GM10266 (cell line): ENCODE results near the gene CATSPERB.
"Not testable (repeated sequence)": the region's sequence is repeated elsewhere in the genome, so short reads cannot be mapped to it uniquely, and the experiment has no call there.

ENCODE experiments used
- DNase-seq: peaks from one replicate; pipeline ENCODE4 v3.0.0; 2012; ENCODE audit errors: extremely low spot score
- TF ChIP-seq, protein P1 (sequence below): IDR thresholded peaks from 2 replicates; pipeline ENCODE4 v1.5.1; 2012; ENCODE audit warnings: mild to moderate bottlenecking, low read depth; ENCODE audit not compliant: control insufficient read depth, insufficient read depth; ENCODE audit errors: missing control alignments

Gene CATSPERB

DNA sequence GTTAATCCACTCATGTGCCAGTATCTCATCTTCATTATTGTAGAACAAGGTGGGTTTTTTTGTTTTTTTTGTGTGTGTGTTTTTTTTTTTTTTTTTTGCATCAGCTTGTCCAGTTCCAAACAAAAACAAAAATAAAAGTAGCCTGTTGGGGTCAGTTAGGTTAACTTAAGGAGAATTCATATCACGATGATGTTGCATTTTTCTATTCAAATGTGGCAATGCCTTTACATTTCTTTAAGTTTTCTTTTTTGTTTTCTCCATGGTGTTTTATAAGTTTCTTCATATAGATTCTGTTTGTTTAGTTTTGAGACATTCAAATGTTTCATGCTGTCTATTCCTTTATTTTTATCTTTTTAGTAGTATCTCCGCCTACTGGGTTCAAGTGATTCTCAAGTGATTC lies 16.2 kb upstream of the CATSPERB start:
- TF ChIP-seq, protein P1, sequence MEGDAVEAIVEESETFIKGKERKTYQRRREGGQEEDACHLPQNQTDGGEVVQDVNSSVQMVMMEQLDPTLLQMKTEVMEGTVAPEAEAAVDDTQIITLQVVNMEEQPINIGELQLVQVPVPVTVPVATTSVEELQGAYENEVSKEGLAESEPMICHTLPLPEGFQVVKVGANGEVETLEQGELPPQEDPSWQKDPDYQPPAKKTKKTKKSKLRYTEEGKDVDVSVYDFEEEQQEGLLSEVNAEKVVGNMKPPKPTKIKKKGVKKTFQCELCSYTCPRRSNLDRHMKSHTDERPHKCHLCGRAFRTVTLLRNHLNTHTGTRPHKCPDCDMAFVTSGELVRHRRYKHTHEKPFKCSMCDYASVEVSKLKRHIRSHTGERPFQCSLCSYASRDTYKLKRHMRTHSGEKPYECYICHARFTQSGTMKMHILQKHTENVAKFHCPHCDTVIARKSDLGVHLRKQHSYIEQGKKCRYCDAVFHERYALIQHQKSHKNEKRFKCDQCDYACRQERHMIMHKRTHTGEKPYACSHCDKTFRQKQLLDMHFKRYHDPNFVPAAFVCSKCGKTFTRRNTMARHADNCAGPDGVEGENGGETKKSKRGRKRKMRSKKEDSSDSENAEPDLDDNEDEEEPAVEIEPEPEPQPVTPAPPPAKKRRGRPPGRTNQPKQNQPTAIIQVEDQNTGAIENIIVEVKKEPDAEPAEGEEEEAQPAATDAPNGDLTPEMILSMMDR = no peak

DNA sequence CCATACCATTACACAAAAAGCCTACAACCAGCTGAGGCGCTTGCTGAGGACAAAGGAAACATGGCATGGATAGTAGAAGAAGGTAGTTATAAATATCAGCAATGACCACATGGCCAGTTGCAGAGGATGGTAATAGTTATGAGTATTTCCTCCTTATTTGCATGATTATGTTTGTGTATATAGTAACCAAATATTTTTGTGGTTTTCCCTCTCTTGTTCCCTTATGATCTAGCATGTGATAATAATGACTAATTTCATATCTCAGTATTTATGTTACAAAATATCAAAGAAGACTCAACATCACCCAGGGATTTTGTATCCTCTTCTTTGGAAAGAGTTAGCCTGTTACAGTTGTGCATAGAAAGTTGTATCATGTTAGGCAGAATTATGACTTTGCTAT lies 13.5 kb upstream of the CATSPERB start:
- no peak for DNase-seq
- TF ChIP-seq, protein P1 = no peak

More for the DNA sequence above, 16.2 kb upstream of the CATSPERB start:
- no peak for DNase-seq

DNA sequence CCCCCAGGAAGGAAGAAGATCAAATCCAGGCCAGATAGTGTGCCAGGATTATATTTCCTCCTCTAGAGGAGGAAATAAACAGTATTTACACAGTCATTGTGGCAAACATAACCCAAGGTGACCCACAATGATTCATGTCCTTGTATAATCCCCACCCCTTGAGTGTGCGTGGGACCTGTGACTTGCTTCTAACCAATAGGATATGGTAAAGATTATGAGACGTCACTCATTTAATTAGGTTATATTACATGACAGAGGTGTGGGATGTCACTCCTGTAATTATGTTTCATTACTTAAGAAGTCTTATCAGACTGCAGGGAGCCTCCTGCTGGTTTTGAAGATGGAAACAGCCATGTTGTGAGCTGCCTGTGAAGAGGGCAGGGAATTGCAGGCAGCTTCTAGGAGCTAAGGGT lies 12.2 kb upstream of the CATSPERB start:
- TF ChIP-seq, protein P1 = no peak
- no peak for DNase-seq

DNA sequence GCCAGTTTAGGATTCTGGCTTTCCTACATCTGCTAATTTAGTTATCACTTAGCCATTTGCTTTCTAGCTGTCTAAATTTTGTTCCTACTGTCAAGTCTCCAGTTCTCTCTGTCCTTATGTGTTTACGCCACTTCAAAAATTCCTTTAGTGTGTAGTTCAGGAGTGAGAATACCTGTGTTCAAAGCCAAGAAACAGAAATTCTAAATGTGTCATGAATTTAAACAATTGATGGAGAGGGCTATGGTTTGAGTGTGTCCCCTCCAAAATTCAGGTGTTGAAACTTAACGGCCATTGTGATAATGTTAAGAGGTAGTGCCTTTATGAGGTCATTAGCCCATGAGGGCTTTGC lies 11.4 kb upstream of the CATSPERB start:
- no peak for DNase-seq
- TF ChIP-seq, protein P1 = no peak

DNA sequence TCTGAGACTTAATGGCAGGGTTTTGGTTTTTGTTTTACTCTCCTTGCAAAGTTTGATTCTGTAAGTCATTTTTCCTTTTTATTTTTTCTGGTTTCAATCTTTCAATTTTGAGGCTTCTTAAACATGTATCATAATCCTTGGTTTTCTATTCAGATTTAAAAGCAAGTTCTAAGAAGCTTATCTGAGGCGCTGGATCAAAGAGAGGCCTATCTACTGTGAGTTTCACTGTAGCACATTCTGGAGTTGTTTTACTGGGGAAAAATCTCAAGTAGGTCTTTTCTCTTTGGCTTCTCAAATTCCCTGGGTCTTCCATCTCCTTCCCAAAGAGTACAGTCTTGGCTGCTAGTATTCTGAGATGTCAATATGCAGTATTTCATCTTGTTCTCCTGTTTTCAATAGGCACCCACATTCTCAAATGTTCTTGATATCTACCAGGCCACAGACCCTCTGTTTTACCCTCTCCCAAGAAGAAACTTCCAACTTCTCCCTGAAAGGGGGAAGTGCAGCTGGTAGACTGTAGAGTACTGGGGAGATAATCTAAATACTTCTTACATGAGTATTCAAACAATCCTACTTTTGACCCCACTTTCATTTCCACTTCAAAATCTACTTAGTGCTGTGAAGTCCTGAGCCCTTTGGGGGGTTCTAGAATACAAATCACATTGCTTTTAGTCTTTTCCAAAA lies 10.9 kb upstream of the CATSPERB start:
- DNase-seq = no peak
- TF ChIP-seq, protein P1 = no peak

DNA sequence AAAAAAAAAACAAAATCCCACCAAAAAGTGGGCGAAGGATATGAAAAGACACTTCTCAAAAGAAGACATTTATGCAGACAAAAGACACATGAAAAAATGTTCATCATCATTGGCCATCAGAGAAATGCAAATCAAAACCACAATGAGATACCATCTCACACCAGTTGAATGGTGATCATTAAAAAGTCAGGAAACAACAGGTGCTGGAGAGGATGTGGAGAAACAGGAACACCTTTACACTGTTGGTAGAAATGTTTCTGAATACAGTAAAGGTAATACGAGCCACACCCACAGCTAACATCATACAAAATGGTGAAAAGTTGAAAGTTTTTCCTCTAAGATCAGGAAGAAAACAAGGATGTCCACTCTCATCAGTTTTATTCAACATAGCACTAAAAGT lies 8.0 kb upstream of the CATSPERB start:
- DNase-seq = not testable (repeated sequence)

DNA sequence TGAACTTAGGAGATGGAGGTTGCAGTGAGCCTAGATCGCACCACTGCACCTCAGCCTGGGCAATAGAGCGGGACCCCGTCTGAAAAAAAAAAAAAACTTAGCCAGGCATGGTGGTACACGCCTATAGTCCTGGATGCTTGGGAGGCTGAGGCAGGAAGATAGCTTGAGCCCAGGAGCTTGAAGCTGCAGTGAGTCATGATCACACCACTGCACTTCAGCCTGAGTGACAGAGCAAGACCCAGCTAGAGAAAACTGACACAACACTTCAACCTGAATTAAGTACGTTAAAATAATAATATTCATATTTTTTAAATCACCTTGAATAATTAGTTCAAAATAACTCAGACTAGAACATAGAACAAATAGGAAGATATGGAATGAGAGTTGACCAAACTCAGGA lies 5.7 kb upstream of the CATSPERB start:
- TF ChIP-seq, protein P1 = no peak
- DNase-seq = no peak
